Suppressor macrophage (primary cell): ENCODE data around the gene PRKAR1A.
"Not testable (repeated sequence)": the region's sequence is repeated elsewhere in the genome, so short reads cannot be mapped to it uniquely, and the experiment has no call there.

Source experiments
- DNase-seq, 4 experiments: peaks; one replicate each; pipeline ENCODE4 v3.0.0-alpha.2; 2020 to 2022
- total RNA-seq, 17 experiments: gene quantifications; one replicate each; lab custom pipeline; 2026; ENCODE audit warnings: mixed read lengths in 6 of 17, inconsistent platforms in 3 of 17; lab: John Stamatoyannopoulos, UW

The PRKAR1A gene
- 224 to 509 (median 359) reads per million in 17 experiments for total RNA-seq

GRCh38 chr17:68512247-68512959, at the start of gene PRKAR1A:
Gene PRKAR1A, plus strand, starts transcription at chr17:68512430. Its CDS starts 2,970 bp downstream, at chr17:68515400.
- DNase-seq, result peak; percentile 90 to 96 (median 96)

GRCh38 chr17:68463211-68464019, 48.8 kb upstream of the PRKAR1A start:
- no peak for DNase-seq

- DNase-seq, result no peak
Measured at GRCh38 chr17:68468334-68468733, 43.9 kb upstream of the PRKAR1A start.

- no peak for DNase-seq
Measured at GRCh38 chr17:68468788-68469187, 43.4 kb upstream of the PRKAR1A start.

- DNase-seq, result peak in 2 of 4 experiments; percentile 39 to 42
Measured at GRCh38 chr17:68470961-68471360, 41.3 kb upstream of the PRKAR1A start.

- no peak for DNase-seq
Measured at GRCh38 chr17:68480885-68481284, 31.3 kb upstream of the PRKAR1A start.

GRCh38 chr17:68482576-68483041, 29.6 kb upstream of the PRKAR1A start:
- peak in 2 of 4 experiments; percentile 24 to 32 for DNase-seq

GRCh38 chr17:68484458-68484857, 27.8 kb upstream of the PRKAR1A start:
- DNase-seq, result no peak

GRCh38 chr17:68489919-68490318, 22.3 kb upstream of the PRKAR1A start:
- DNase-seq, result no peak

GRCh38 chr17:68491381-68492231, 20.6 kb upstream of the PRKAR1A start:
- DNase-seq, result peak; percentile 83 to 96 (median 92)

- DNase-seq, result not testable (repeated sequence)
Measured at GRCh38 chr17:68492394-68493054, 19.7 kb upstream of the PRKAR1A start.

GRCh38 chr17:68495081-68495480, 17.1 kb upstream of the PRKAR1A start:
- no peak for DNase-seq

GRCh38 chr17:68497885-68498319, 14.3 kb upstream of the PRKAR1A start:
- DNase-seq, result peak; percentile 64 to 88 (median 80)

- peak; percentile 49 to 84 (median 72) for DNase-seq
Measured at GRCh38 chr17:68498479-68499326, 13.5 kb upstream of the PRKAR1A start.

- no peak for DNase-seq
Measured at GRCh38 chr17:68499587-68499986, 12.6 kb upstream of the PRKAR1A start.

- DNase-seq, result no peak
Measured at GRCh38 chr17:68501074-68501473, 11.2 kb upstream of the PRKAR1A start.

- peak in 3 of 4 experiments; percentile 39 to 53 (median 42) for DNase-seq
Measured at GRCh38 chr17:68505951-68506350, 6.3 kb upstream of the PRKAR1A start.

GRCh38 chr17:68507576-68507975, 4.7 kb upstream of the PRKAR1A start:
- DNase-seq, result peak in 3 of 4 experiments; percentile 32 to 73 (median 69)

GRCh38 chr17:68509141-68510057, 2.8 kb upstream of the PRKAR1A start:
- peak; percentile 62 to 84 (median 80) for DNase-seq

- DNase-seq, result peak in 2 of 4 experiments; percentile 48 to 53
Measured at GRCh38 chr17:68511254-68511670, 968 bp upstream of the PRKAR1A start.
